Measurements from ENCODE around the gene TOM1L1.
"Not testable (repeated sequence)": the region's sequence is repeated elsewhere in the genome, so short reads cannot be mapped to it uniquely, and the experiment has no call there.

TOM1L1 gene

GRCh38 chr17:54900457-54901229 is at the start of gene TOM1L1:
Gene TOM1L1 (plus strand): TSS chr17:54900852. CDS start chr17:54900866, 14 bp downstream.
- FAIRE-seq, result no peak

GRCh38 chr17:54859187-54859586 is 41.5 kb upstream of the TOM1L1 start:
- no peak for FAIRE-seq

GRCh38 chr17:54860617-54861470 is 39.8 kb upstream of the TOM1L1 start:
- FAIRE-seq, result no peak

GRCh38 chr17:54861471-54861983 is 39.1 kb upstream of the TOM1L1 start:
- no peak for FAIRE-seq

GRCh38 chr17:54863176-54863575 is 37.5 kb upstream of the TOM1L1 start:
- FAIRE-seq, result no peak

- no peak for FAIRE-seq
Measured at GRCh38 chr17:54864070-54864469, 36.6 kb upstream of the TOM1L1 start.

GRCh38 chr17:54864636-54865356 is 35.9 kb upstream of the TOM1L1 start:
- no peak for FAIRE-seq

- FAIRE-seq, result no peak
Measured at GRCh38 chr17:54867634-54868033, 33.0 kb upstream of the TOM1L1 start.

- FAIRE-seq, result no peak
Measured at GRCh38 chr17:54870671-54871175, 29.9 kb upstream of the TOM1L1 start.

- FAIRE-seq, result not testable (repeated sequence)
Measured at GRCh38 chr17:54875906-54876305, 24.7 kb upstream of the TOM1L1 start.

GRCh38 chr17:54876656-54877195 is 23.9 kb upstream of the TOM1L1 start:
- FAIRE-seq, result no peak

GRCh38 chr17:54881255-54881972 is 19.2 kb upstream of the TOM1L1 start:
- FAIRE-seq, result no peak

GRCh38 chr17:54882371-54882770 is 18.3 kb upstream of the TOM1L1 start:
- no peak for FAIRE-seq

- no peak for FAIRE-seq
Measured at GRCh38 chr17:54882950-54883349, 17.7 kb upstream of the TOM1L1 start.

GRCh38 chr17:54883939-54884338 is 16.7 kb upstream of the TOM1L1 start:
- FAIRE-seq, result no peak

- FAIRE-seq, result no peak
Measured at GRCh38 chr17:54887787-54888186, 12.9 kb upstream of the TOM1L1 start.

- FAIRE-seq, result no peak
Measured at GRCh38 chr17:54888254-54888653, 12.4 kb upstream of the TOM1L1 start.

GRCh38 chr17:54888981-54889380 is 11.7 kb upstream of the TOM1L1 start:
- FAIRE-seq, result no peak

- FAIRE-seq, result no peak
Measured at GRCh38 chr17:54891176-54891821, 9.4 kb upstream of the TOM1L1 start.

GRCh38 chr17:54892360-54892759 is 8.3 kb upstream of the TOM1L1 start:
- no peak for FAIRE-seq

GRCh38 chr17:54898576-54898975 is 2.1 kb upstream of the TOM1L1 start:
- FAIRE-seq, result no peak
